IMR-90 (cell line): ENCODE data around the gene INPP1. TPM values are rescaled to one million over a fixed set of nuclear protein-coding genes. Genes with fewer than 3 reads are reported as not detected.

Experiments
- ATAC-seq: fragments of 200-7000 bp; cut with Tn5 transposase; 2 replicates; pipeline ENCODE4 v1.9.1; 2020; ENCODE audit warnings: low read depth, mild to moderate bottlenecking, moderate library complexity
- BruUV-seq: library from RNA; stranded (reverse); fragments of 400-500 nt; replicated peaks from 2 replicates; lab custom pipeline; 2021; lab: Mats Ljungman, UMichigan
- CTCF ChIA-PET: fragments of 300-600 bp; formaldehyde crosslinking; extraction: SDS; loops from one replicate; lab custom pipeline; 2021; ENCODE audit warnings: antibody characterized with exemption; lab: Yijun Ruan, JAX
- POLR2A ChIA-PET: fragments of 300-600 bp; sonication (Branson Sonifier 250); formaldehyde crosslinking; loops from one replicate; lab custom pipeline; 2022; ENCODE audit warnings: antibody characterized with exemption; ENCODE audit not compliant: unreplicated experiment; lab: Charles Lee
- DNase-seq: peaks from one replicate; pipeline ENCODE4 v3.0.0; 2013
- H2AFZ ChIP-seq: replicated peaks from 2 replicates; pipeline ENCODE3; 2013; ENCODE audit warnings: low read length, mild to moderate bottlenecking; ENCODE audit not compliant: poor library complexity
- H2AK5ac ChIP-seq: 2 replicates; pipeline ENCODE4 v1.6.1; 2013; ENCODE audit warnings: low read depth, low read length, inconsistent platforms
- H2AK9ac ChIP-seq: replicated peaks from 2 replicates; pipeline ENCODE3; 2013; ENCODE audit warnings: mild to moderate bottlenecking, low read depth, low read length, moderate library complexity; ENCODE audit not compliant: poor library complexity
- H2BK120ac ChIP-seq: 2 replicates; pipeline ENCODE4 v1.6.1; 2013; ENCODE audit warnings: low read depth, low read length, inconsistent platforms
- H2BK15ac ChIP-seq: 3 replicates; pipeline ENCODE4 v1.6.1; 2013; ENCODE audit warnings: low read depth, low read length, inconsistent platforms
- H2BK20ac ChIP-seq: 2 replicates; pipeline ENCODE4 v1.6.1; 2013; ENCODE audit warnings: low read depth, mild to moderate bottlenecking, inconsistent platforms, low read length, moderate library complexity
- H2BK5ac ChIP-seq: 2 replicates; pipeline ENCODE4 v1.6.1; 2013; ENCODE audit warnings: mild to moderate bottlenecking, low read depth, low read length, inconsistent platforms; ENCODE audit not compliant: poor library complexity, severe bottlenecking
- H3K14ac ChIP-seq: replicated peaks from 2 replicates; pipeline ENCODE4 v1.6.1; 2013; ENCODE audit warnings: low read depth, low read length, inconsistent platforms
- H3K18ac ChIP-seq: 2 replicates; pipeline ENCODE4 v1.6.1; 2013; ENCODE audit warnings: low read depth, low read length, control low read depth
- H3K23ac ChIP-seq: 2 replicates; pipeline ENCODE4 v1.6.1; 2013; ENCODE audit warnings: low read depth, low read length, inconsistent platforms
- H3K27ac ChIP-seq: 2 replicates; pipeline ENCODE4 v1.5.1; 2013; ENCODE audit warnings: mild to moderate bottlenecking, control low read depth, low read length; ENCODE audit not compliant: insufficient read depth
- H3K27me3 ChIP-seq: 2 replicates; pipeline ENCODE4 v1.6.1; 2013; ENCODE audit warnings: low read length; ENCODE audit not compliant: control insufficient read depth, insufficient read depth
- H3K36me3 ChIP-seq: 2 replicates; pipeline ENCODE4 v1.6.1; 2013; ENCODE audit warnings: low read length, mixed read lengths; ENCODE audit not compliant: control insufficient read depth, insufficient read depth
- H3K4ac ChIP-seq: 2 replicates; pipeline ENCODE4 v1.6.1; 2013; ENCODE audit warnings: low read depth, low read length, inconsistent platforms
- H3K4me1 ChIP-seq: 2 replicates; pipeline ENCODE4 v1.6.1; 2013; ENCODE audit warnings: low read length, mixed read lengths; ENCODE audit not compliant: control insufficient read depth, insufficient read depth
- H3K4me2 ChIP-seq: 2 replicates; pipeline ENCODE4 v1.6.1; 2013; ENCODE audit warnings: low read depth, mild to moderate bottlenecking, control low read depth, low read length, moderate library complexity
- H3K4me3 ChIP-seq: 2 replicates; pipeline ENCODE4 v1.5.1; 2013; ENCODE audit warnings: low read depth, mild to moderate bottlenecking, control low read depth, low read length, moderate library complexity; ENCODE audit not compliant: insufficient read depth
- H3K56ac ChIP-seq: 2 replicates; pipeline ENCODE4 v1.6.1; 2013; ENCODE audit warnings: low read length, inconsistent platforms; ENCODE audit not compliant: insufficient read depth; ENCODE audit errors: extremely low read depth
- H3K79me1 ChIP-seq, 2 experiments: 2 replicates each; pipeline ENCODE4 v1.6.1; 2013; ENCODE audit warnings: low read length in 2 of 2, inconsistent platforms in 1 of 2, low read depth in 1 of 2
- H3K9ac ChIP-seq: 2 replicates; pipeline ENCODE4 v1.6.1; 2013; ENCODE audit warnings: low read depth, low read length, control low read depth
- H3K9me1 ChIP-seq: 2 replicates; pipeline ENCODE4 v1.6.1; 2013; ENCODE audit warnings: low read length, inconsistent platforms; ENCODE audit not compliant: insufficient read depth
- H3K9me3 ChIP-seq: 2 replicates; pipeline ENCODE4 v1.6.1; 2013; ENCODE audit warnings: low read length; ENCODE audit not compliant: control insufficient read depth, insufficient read depth
- H4K20me1 ChIP-seq: 2 replicates; pipeline ENCODE4 v1.6.1; 2013; ENCODE audit warnings: low read length, inconsistent platforms; ENCODE audit not compliant: insufficient read depth
- H4K5ac ChIP-seq: 2 replicates; pipeline ENCODE4 v1.6.1; 2013; ENCODE audit warnings: mild to moderate bottlenecking, low read depth, low read length, control low read depth
- H4K8ac ChIP-seq, 2 experiments: 2 replicates each; pipeline ENCODE4 v1.6.1; 2013; ENCODE audit warnings: low read depth in 2 of 2, low read length in 2 of 2, control low read depth in 1 of 2, inconsistent platforms in 1 of 2
- H4K91ac ChIP-seq: 2 replicates; pipeline ENCODE4 v1.6.1; 2013; ENCODE audit warnings: low read depth, low read length, inconsistent platforms; ENCODE audit not compliant: insufficient read depth
- BHLHE40 ChIP-seq: fragments of 150-350 bp; IDR thresholded peaks from 2 replicates; pipeline ENCODE4 v1.6.1; 2016; ENCODE audit warnings: mild to moderate bottlenecking, low read depth, low read length
- CEBPB ChIP-seq: IDR thresholded peaks from 2 replicates; pipeline ENCODE4 v1.6.1; 2012; ENCODE audit warnings: low read depth, low read length, improper control_type of control experiment
- CHD1 ChIP-seq: IDR thresholded peaks from 2 replicates; pipeline ENCODE4 v1.6.1; 2012; ENCODE audit warnings: low read depth, low read length, improper control_type of control experiment
- MAFK ChIP-seq: IDR thresholded peaks from 2 replicates; pipeline ENCODE4 v1.6.1; 2012; ENCODE audit warnings: low read depth, low read length, improper control_type of control experiment
- MAZ ChIP-seq: IDR thresholded peaks from 2 replicates; pipeline ENCODE4 v1.6.1; 2012; ENCODE audit warnings: low read depth, mild to moderate bottlenecking, low read length, improper control_type of control experiment, moderate library complexity, borderline replicate concordance
- MXI1 ChIP-seq: IDR thresholded peaks from 2 replicates; pipeline ENCODE4 v1.6.1; 2012; ENCODE audit warnings: low read depth, mild to moderate bottlenecking, low read length, moderate library complexity, borderline replicate concordance
- RAD21 ChIP-seq: IDR thresholded peaks from 2 replicates; pipeline ENCODE4 v1.6.1; 2012; ENCODE audit warnings: low read length, improper control_type of control experiment
- WGBS, 2 experiments: methylation state at CpG; one replicate each; pipeline versions ENCODE4 v1.1.5 to v1.1.7; 2013; ENCODE audit warnings: missing lambda C conversion rate in 2 of 2; ENCODE audit not compliant: insufficient read length in 1 of 2; ENCODE audit errors: extremely low coverage in 2 of 2; 5-methylcytosine and 5-hydroxymethylcytosine counted together
- dilution Hi-C: fragments of 300-500 bp; cut with HindIII; formaldehyde crosslinking; loops from one replicate; pipeline ENCODE4 v1.14.3; 2018; ENCODE audit warnings: low sequenced_read_pairs; ENCODE audit not compliant: unreplicated experiment
- in situ Hi-C: fragments of 300-500 bp; cut with MboI; formaldehyde crosslinking; loops from 3 replicates; pipeline ENCODE4 v1.14.3; 2019; ENCODE audit warnings: low sequenced_read_pairs, inconsistent platforms, mixed read lengths
- intact Hi-C: fragments of 100-400 bp; cut with micrococcal nuclease; formaldehyde crosslinking; loops from 2 replicates; pipeline ENCODE4 v1.10.0; 2022
- polyA plus RNA-seq, 3 experiments: library from polyadenylated mRNA; depleted of rRNA; stranded (reverse); fragments of >200 nt; gene quantifications; 2 replicates each; pipeline ENCODE4 v1.2.3, GENCODE V29; 2012; ENCODE audit warnings: low replicate concordance in 1 of 3
- total RNA-seq: library from RNA; depleted of rRNA; stranded (reverse); fragments of >200 nt; gene quantifications from 2 replicates; pipeline ENCODE4 v1.2.3, GENCODE V29; 2012

The INPP1 gene
- total and polyA plus RNA-seq, 2 of the 4 experiments (the other 2 are of a cell fraction) = 4.1 to 10.1 TPM

DNA sequence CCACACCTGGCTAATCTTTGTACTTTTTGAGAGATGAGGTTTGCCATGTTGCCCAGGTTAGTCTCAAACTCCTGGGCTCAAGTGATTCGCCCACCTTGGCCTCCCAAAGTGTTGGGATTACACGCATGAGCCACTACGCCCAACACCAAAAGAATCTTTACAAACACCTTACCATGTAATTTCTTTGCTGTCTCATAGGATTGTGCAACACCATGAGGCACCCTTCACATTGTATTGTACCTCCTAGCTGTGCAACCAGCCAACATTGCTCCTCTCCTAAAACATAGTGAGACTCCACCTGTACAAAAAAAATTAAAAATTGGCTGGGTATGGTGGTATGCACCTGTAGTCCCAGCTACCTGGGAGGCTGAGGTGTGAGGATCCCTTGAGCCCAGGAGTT lies 61.7 kb downstream of the INPP1 start:
- ATAC-seq (no peak), DNase-seq (no peak)
- H2BK15ac ChIP-seq = no peak overlapping the region
- no peaks in the 10 kb centered on the region for H3K9me3 ChIP-seq
- H3K23ac ChIP-seq = no peak overlapping the region
- WGBS, 2 experiments = no CpG with 5 or more reads among the region's 3 CpGs
- no peak overlapping the region for H3K4me3 ChIP-seq
- CTCF ChIA-PET = no interaction called here
- in situ Hi-C loops (no loop called here), dilution Hi-C loops (no loop called here), intact Hi-C loops (loop anchor here (5.0 kb wide), 2 partner anchors 62 to 92 kb away; no protein-coding TSS in a partner anchor)
- no peaks in the 10 kb centered on the region for H3K9me1 ChIP-seq
- H4K5ac ChIP-seq = no peak overlapping the region
- BruUV-seq = no TSS peak
- H3K56ac ChIP-seq = no peak overlapping the region
- POLR2A ChIA-PET = no interaction called here
- no peak overlapping the region for H2BK20ac ChIP-seq
- H3K36me3 ChIP-seq = no peaks in the 10 kb centered on the region
- H3K18ac ChIP-seq = no peak overlapping the region
- H3K4me1 ChIP-seq = no peaks in the 10 kb centered on the region
- no peak overlapping the region for H3K9ac ChIP-seq
- H2AK9ac ChIP-seq = no peak overlapping the region
- H3K14ac ChIP-seq = no peak overlapping the region
- no peak overlapping the region for H2BK5ac ChIP-seq
- H3K79me1 ChIP-seq = no peaks in the 10 kb centered on the region
- no peak overlapping the region for H2BK120ac ChIP-seq
- H2AK5ac ChIP-seq = no peak overlapping the region
- H2AFZ ChIP-seq = no peak overlapping the region
- no peak overlapping the region for H4K91ac ChIP-seq
- no peak overlapping the region for H3K27ac ChIP-seq
- no peak overlapping the region for H3K4me2 ChIP-seq
- TF ChIP-seq MAZ = no peak
- TF ChIP-seq RAD21 = no peak
- no peak for TF ChIP-seq CHD1
- peak; percentile 82 for TF ChIP-seq CEBPB
- no peak for TF ChIP-seq BHLHE40
- no peak for TF ChIP-seq MXI1
- TF ChIP-seq MAFK = no peak
- no peak overlapping the region for H3K4ac ChIP-seq
- H4K20me1 ChIP-seq = no peaks in the 10 kb centered on the region
- H4K8ac ChIP-seq = no peak overlapping the region
- H3K27me3 ChIP-seq = peaks cover 13% of the 10 kb centered on the region; the same call in 1 of the 2 replicates
